Activated CD4-positive, CD25-positive, alpha-beta regulatory T cell (primary cell): ENCODE measurements around the gene STK36.

Experiments used
- DNase-seq, 4 experiments: peaks; one replicate each; lab custom pipeline; 2025; lab: John Stamatoyannopoulos, UW

STK36 gene

DNA sequence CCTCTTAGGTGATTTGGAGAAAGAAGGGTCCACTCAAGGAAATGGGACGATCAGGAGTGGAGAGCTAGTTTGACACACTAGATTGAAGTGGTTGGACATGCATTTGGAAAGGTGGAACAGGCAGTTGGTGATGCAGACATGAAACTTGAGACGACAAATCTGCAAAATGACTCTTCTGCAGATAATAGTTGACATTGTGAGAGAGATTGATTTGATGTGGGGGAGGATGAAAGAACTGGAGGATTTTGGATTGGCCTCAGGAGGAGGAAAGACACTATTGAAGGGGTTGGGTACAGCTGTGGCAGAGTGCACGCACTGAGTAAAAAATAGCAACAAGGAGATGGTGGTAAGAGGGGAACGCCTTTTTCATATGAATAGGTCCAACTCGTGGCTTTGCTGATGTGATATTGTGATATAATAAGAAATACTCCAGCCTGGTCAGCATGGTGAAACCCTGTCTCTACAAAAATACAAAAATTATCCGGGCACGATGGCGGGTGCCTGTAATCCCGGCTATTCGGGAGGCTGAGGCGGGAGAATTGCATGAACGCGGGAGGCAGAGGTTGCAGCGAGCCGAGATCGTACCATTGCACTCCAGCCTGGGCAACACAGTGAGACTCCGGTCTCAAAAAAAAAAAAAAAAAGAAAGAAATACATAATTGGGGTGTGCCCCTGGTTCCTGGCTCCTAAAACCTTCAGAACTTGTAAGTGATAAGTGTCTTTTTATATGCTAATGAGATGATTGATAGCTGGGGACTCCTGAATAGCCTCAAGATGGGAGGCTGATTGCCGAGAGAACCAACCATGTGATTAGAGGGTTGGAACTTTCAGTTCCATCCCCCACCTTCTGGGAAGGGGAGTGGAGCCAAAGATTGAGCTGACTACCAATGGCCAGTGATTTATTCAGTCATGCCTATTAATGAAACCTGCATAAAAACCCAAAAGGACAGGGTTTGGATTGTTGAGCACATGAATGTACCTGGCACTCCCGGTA is 48.5 kb downstream of the STK36 start:
- DNase-seq, result no peak

DNA sequence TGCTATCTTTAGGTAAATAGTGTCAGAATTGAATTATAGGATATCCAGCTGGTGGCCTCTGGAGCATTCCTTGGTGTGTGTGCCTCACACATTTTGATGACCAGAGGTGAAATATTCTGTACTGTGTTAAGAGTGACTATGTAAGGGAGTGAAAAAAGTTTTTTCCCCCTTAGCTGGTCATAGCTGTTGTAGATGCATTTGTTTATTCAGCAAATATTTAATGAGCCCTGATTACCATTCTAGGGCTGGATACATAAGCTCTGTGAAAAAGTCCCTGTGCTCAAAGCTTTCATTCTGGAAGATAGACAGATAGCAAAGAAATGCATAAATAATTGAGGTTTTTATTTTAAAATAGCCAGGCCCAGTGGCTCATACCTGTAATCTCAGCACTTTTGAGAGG is 49.6 kb downstream of the STK36 start:
- no peak for DNase-seq

DNA sequence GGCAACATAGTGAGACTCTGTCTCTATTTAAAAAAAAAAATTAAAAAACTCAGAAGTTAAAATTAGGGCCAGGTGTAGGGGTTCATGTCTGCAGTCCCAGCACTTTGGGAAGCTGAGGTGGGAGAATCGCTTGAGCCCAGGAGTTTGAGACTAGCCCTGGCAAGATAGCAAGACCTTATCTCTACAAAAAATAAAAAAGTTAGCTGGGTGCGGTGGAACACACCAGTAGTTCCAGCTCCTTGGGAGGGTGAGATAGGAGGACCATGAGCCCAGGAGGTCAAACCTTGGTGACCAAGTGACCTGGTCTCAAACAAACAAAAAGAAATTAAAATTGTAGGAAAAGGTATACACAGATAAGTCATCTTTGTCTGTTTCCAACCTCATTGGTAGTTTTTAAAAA is 50.0 kb downstream of the STK36 start:
- DNase-seq, result no peak

DNA sequence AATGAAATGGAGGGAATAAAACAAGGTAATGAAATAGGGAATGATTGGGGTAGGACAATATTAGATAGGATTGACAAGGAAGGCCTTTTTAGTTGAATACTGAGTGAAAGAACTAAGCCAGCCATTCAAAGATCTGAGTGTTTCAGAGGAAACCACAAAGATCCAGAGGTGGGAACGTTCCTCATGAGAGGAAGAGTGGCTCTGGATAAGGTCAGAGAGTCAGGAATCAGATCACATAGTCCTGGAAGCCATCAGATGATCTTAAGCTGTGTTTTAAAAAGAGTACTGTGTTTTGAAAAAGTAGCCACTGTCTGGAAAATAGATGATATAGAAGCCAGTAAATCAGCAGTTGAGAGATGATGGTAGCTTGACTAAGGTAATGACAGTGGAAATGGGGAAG is 50.5 kb downstream of the STK36 start:
- DNase-seq, result no peak

DNA sequence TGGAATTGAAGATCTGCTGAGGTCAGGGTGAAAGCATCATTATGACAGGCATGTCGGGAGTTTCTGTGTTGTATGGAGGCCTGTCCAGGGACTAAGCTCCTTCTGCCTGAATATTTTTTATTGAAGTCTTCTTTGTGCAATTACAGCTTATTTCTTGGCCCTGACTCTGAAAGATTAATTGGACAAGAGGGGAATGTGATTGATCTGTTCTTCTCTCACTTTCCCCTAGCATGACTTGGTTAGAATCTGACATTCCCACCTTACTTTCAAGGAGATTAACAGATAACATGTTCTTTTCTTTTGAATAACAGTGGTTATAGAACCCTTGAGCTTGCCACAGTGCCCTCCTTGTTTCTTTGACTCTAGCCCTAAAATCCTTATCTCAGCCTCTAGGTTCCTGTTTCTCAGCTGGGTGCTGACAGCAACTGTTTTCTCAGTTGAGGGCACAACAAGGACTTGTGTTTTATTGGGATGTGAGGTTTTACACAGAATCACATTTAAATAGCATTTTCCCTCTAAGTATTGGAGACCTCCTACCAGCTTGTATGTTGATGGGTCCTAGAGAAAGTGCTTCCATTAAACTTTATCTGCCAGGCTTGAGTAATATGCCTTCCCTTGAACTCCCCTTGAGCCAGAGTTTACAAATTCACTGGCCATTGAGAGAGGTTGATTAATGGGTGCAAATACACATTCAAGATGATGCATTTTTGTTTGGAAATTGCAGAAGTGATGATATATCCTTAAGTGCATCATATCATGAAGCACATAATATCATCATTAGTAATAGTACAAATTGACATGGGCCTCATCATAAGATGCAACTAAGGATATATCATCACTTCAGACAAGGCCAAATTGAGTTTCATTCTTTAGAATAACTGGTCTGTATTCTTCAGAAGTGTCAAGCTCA is 51.2 kb downstream of the STK36 start:
- no peak for DNase-seq

DNA sequence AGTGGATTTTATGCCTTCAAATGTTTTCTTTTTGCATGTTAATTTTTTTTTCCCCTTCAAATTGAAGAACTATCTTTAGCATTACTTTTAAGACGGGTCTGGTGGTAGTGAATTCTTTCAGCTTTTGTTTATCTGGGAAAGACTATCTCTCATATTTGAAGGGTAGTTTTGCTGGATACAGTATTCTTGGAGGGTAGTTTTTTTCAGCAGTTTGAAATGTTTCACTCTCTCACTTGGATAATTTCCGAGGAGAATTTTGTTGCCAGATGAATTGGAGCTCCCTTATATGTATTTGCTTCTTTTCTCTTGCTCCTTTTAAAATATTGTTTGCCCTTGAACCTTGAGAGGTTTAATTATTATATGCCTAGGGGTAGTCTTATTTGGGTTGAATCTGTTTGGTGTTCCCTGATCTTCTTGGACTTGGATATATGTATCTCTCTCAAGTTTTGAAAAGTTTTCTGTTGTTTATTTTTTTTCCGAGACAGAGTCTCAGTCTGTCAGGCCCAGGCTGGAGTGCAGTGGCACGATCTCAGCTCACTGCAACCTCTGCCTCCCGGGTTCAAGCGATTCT is 54.2 kb downstream of the STK36 start:
- DNase-seq, result no peak

DNA sequence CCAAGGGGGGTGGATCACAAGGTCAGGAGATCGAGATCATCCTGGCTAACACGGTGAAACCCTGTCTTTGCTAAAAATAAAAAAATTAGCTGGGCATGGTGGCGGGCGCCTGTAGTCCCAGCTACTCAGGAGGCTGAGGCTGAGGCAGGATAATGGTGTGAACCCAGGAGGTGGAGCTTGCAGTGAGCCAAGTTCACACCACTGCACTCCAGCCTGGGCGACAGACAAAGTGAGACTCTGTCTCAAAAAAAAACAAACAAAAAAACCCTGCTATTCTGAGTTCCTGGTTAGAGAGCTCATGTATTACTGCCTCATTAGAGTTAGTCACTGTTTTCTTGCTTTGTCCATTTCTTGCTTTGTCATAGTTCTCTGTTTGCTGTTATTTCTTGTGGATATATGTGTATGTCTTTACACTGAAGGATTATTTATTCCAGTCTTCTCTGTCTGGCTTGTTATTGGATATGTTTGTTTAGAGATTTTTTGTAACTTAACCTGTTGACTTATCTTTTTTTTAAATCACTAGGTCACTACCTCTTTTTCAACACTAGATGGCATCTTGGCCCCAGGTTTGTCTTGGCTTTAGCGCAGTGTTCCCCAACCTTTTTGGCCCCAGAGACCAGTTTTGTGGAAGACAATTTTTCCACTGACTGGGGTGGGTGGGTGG is 55.7 kb downstream of the STK36 start:
- DNase-seq, result no peak

DNA sequence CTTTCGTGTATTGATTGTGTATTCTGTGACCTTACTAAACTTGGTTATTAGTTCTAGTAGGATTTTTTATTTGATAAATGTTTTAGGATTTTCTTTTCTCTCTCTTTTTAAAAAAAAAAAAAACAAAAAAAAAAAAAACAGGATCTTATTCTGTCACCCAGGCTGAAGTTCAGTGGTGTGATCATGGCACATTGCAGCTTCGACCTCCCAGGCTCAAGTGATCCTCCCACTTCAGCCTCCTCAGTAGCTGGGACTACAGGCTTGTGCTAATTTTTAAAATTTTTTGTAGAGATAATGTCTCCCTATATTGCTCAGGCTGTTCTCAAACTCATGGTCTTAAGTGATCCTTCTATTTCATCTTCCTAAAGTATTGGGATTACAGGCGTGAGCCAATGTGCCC is 57.8 kb downstream of the STK36 start:
- DNase-seq, result no peak

DNA sequence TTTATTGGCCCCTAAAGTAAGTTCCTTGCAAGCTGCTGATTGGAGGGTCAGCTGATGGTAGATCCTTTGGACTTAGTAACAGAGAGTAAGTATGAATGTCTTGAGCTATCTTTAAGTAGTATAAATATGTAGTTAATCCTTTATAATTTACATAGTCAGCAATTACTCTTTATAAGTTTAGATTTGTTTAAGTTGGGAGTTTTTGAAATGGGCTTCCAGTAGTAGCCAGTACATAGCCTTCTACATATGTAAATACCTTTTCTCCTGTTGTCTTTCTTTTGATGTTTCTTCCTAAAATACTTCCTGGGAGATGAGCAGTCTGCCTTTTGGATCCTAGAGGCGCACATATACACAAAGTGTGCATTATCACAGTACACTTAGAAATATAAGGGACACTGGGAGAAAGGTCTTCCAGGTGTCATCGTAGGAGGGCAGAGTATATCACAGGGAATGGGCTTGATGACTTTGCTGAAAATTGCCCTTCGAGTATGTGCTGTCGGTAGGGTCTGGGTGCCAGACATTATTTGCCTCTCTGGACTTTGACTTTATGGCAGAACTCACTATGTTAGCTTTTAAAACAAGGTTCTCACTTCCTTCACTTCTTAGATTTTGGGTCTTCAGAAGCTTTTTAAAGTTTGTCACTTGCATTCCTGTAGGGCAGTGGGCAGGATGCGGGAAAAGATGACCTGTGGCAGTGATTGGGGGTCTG is 60.3 kb downstream of the STK36 start:
- no peak for DNase-seq

DNA sequence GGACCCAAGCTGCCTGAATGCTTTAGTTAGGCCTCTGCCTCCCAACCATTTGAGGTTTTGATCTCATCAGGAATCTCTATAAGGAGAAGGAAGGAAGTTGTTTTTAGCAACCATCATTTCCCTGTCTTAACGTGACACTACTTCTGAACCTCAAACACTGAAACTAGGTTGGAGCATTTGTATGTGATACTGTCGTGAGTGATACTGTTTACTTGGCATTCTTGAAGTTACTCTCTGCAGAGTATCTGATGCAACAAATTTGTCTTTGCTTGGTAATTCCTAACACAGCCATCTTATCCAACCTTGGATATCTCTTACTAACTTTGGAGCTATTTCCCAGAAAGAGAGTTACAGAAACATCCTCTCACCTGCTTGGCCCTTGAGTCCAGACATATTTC is 60.9 kb downstream of the STK36 start:
- no peak for DNase-seq

DNA sequence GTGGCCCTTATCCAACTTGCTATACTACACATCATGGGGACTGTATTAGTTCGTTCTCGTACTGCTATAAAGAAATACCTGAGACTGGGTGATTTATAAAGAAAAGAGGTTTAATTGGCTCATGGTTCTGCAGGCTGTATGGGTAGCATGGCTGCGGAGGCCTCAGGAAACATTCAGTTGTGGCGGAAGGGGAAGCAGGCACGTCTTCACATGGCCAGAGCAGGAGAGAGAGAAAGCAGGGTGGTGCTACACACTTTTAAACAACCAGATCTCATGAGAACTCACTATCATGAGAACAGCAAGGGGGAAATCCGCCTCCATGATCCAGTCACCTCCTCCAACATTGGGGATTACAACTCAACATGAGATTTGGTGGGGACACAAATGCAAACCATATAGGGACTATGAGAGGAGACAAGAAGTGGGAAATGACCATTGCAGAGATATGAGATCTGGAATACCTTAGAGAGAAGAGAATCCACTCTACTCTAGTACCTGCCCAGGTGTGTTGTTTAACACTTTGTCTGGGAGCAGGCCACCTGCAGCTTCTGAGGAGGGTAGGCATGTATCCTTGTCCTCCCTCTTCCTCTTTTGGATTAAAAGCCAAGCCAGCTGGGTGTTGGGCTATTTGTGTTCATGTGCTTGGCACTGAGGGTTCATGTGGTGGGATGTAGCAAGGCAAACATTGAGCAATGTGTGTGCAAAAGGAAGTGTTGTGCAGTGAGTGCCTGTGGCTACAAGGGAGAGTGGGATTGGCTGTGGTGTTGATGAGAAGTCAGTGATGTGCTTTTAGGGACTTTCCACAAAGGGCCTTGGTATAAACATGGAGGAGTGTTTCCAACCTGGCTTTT is 61.5 kb downstream of the STK36 start:
- no peak for DNase-seq

DNA sequence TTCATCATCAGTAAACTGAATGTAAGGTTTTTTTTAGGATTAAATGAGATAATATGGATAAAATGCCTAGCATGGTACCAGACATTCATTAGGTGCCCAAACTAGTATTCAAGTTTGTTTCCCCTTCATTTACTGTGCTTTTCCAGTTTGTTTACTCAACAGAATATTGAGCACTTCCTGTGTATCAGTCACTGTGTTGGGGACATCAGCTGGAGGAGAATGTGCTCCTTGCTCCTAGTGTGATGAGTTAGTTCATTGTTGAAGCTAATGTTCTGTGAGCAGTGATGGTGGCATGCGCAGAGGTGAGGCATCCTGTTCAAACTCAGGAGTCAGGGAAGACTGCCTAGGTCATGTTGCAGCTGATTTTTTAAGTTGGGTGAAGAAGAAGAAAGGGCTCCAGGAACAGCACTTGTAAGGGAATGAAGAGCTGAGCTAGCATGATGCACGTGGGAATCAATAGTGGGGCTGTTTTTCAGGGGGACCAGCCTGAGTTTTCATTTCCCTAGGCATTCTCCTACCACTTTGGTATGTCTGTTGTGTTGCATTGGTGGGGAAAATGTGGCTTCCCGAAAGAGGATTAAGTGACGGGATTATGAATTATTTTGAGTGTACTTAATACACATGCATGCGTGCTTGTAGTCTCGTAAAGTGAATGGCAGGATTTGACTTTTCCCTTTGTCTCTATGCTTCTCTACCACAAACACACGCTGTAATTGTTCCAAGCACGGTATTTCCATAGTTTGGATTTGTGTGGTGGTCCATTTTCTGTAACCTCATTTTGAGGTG is 62.5 kb downstream of the STK36 start:
- DNase-seq, result no peak

DNA sequence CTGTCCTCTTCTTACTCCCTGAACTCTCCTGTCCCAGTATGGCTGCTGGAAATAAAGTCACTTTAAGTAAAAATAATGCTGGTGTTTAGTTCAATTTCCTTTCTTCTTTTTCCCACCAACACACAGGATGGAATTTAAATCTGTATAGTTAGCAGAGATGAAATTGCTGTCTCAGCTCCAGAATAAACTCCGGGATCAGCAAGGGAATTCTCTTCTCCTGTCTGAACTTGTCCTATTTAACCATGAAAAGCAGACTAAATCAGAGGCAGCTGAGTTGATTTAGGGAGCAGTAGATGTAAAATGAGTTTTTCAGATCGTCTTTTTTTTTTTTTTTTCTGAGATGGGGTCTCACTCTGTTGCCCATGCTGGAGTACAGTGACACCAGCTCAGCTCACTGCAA is 64.6 kb downstream of the STK36 start:
- no peak for DNase-seq

DNA sequence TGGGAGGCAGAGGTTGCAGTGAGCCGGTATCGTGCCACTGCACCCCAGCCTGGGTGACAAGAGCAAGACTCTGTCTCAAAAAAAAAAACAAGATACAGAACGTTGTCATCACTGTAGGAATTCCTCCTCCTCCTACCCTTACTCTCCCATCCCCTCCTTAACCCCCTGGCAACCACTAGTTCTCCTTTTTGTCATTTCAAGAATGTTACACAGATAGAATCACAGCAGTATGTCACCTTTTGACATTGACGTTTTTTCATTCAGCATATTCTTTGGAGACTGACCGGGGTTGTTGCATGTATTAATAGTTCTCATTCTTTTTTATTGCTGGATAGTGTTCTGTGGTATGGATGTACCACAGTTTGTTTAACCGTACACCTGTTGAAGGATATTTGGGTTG is 71.2 kb downstream of the STK36 start:
- no peak for DNase-seq

DNA sequence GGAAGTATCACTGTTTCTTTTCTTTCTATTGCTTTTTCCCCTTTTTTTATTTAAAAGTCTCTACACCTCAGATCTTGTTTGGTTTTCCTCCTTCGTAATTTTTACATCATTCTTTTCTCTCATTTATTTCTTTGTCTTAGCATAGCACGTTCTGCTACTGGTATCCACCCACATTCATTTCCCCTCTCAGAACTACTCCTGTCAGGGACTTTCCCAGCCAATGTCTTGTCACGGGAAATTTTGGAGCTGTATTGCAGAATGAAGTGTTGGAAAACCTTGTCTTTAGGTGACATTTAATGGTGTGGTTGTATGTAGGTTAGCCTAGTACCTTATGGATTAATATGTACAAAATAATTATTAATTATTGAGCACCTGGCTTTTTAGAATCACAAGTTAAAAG is 72.7 kb downstream of the STK36 start:
- DNase-seq, result no peak

DNA sequence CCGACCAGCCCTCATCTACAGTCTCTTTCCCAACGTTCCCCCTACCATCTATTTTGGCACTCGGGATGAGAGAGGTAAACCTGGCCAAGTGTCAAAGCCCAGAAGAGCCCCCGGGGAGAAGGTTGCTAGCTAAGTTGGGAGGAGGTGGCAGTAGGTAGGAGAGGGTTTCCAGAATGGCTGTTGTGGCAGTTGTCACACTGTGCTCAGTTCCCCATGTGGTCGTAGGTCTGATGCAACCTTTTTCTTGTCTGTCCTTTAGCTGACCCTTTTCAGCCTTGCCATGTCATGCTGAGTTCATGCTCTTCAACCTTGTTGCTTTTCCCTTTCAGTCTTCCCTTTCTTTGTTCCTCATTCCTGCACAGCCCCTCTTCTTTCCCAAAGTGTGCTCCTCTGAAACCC is 73.3 kb downstream of the STK36 start:
- no peak for DNase-seq

DNA sequence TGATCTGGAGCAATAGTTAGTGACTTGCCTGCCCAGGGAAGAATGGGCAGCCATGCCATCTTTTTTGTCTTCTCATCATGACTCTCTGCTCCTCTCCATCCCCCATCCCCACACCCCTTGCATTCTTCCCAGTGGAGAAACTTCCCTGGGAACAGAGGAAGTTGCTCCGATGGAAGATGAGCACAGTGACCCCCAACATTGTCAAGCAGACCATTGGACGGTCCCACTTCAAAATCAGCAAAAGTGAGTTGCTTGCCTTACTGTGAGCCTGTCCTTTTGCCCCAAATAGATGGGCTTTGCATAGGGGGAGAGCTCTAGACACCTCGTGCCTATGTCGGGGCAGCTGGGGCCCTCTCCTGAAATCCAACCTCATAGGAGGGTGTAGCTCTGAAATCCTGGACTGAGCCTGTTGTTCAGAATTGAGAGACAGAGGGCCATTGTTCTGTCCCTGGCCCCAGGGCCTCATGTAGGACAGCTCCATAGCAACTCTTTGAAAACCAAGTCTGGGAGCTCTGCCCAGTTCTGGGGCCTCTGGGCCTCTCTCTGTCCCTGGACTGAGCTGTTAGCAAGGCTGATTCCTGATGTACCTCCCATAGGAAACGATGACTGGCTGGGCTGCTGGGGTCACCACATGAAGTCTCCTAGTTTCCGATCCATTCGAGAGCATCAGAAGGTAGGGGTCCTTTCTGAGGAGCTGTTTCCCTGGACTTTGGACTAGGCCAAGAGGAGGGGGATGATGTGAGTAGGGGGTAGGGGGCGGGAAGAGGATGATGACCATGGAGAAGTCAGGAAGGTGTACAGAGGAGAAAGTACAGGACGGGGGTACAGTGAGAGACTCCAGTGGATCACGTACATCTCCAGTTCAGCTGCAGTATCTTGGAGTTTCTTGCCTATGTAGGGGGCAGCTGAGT is 73.9 kb downstream of the STK36 start:
- no peak for DNase-seq

DNA sequence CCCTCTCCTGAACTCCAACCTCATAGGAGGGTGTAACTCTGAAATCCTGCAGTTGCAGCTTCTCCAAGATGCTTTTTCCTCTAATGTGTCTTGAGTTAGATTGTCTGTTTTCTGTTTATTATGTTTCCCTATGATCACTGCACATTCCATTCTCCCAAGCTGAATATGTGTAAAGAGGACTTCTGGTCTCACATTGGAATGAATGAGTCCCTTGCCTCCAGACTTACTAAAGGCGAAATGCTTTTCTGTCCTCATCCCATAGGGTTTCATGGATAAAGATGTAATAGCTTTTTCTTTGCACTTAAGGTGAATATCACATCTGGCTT is 74.5 kb downstream of the STK36 start:
- no peak for DNase-seq

DNA sequence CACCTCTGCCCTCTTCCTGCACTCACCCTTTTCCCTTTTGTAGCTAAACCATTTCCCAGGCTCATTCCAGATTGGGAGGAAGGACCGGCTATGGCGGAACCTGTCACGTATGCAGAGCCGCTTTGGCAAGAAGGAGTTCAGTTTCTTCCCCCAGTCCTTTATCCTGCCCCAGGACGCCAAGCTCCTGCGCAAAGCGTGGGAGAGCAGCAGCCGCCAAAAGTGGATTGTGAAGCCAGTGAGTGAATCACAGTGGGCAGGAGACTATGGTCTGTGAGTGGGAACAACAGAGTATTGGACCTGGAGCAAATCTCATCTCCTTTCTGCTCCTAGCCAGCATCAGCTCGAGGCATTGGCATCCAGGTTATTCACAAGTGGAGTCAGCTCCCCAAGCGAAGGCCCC is 75.1 kb downstream of the STK36 start:
- no peak for DNase-seq
